NCI-H146 (cell line): ENCODE results near the gene ARAP2.

Source experiments
- DNase-seq: peaks from one replicate; lab custom pipeline; 2025; lab: John Stamatoyannopoulos, UW

Gene ARAP2, protein sequence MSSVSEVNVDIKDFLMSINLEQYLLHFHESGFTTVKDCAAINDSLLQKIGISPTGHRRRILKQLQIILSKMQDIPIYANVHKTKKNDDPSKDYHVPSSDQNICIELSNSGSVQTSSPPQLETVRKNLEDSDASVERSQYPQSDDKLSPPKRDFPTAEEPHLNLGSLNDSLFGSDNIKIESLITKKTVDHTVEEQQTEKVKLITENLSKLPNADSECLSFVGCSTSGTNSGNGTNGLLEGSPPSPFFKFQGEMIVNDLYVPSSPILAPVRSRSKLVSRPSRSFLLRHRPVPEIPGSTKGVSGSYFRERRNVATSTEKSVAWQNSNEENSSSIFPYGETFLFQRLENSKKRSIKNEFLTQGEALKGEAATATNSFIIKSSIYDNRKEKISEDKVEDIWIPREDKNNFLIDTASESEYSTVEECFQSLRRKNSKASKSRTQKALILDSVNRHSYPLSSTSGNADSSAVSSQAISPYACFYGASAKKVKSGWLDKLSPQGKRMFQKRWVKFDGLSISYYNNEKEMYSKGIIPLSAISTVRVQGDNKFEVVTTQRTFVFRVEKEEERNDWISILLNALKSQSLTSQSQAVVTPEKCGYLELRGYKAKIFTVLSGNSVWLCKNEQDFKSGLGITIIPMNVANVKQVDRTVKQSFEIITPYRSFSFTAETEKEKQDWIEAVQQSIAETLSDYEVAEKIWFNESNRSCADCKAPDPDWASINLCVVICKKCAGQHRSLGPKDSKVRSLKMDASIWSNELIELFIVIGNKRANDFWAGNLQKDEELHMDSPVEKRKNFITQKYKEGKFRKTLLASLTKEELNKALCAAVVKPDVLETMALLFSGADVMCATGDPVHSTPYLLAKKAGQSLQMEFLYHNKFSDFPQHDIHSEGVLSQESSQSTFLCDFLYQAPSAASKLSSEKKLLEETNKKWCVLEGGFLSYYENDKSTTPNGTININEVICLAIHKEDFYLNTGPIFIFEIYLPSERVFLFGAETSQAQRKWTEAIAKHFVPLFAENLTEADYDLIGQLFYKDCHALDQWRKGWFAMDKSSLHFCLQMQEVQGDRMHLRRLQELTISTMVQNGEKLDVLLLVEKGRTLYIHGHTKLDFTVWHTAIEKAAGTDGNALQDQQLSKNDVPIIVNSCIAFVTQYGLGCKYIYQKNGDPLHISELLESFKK (N-terminal part only)

DNA sequence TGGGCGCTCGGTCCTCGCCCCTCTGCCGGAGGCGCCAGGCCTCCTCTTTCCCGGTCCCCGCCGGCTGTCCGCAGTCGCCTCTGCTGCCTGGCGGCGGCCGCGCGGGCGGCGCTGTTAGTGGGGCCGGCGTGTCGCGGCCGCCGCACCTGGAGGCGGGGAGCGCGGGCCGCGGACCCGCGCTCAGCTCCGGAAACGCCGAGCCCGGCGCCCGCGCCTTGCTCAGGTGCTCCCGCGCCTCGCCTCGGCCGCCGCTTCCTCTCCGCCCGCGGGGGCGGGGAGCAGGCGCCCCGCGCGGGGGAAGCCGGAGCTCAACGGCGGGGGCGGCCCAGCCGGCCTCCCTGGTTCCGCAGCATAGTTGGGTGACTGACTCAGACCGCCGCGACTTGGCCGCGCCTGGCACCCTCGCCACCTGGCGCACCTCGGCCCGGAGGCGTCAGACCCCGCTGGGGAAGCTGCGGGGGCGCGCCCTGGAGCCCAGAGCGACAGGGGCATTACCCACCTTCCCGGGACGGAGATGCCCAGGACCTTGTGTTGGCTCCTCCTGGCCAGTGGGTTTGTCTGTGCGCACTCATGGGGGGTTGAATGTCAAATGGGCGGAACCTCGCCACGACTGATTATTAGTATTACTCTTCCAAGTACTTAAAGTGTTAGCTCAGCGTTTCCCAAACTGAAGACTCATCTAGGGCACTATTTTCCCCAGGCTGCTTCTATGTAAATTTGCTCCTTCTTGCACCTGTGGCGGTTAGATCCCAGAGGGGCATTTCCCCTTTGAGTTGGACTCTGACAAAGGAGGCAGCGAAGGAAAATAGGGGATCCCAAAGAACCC is at the start of gene ARAP2:
TSS of gene ARAP2 (minus strand) at position 258 of the 826 bp plus-strand sequence. CDS start 15,028 bp downstream, outside the sequence.
- DNase-seq, result peak; percentile 86

DNA sequence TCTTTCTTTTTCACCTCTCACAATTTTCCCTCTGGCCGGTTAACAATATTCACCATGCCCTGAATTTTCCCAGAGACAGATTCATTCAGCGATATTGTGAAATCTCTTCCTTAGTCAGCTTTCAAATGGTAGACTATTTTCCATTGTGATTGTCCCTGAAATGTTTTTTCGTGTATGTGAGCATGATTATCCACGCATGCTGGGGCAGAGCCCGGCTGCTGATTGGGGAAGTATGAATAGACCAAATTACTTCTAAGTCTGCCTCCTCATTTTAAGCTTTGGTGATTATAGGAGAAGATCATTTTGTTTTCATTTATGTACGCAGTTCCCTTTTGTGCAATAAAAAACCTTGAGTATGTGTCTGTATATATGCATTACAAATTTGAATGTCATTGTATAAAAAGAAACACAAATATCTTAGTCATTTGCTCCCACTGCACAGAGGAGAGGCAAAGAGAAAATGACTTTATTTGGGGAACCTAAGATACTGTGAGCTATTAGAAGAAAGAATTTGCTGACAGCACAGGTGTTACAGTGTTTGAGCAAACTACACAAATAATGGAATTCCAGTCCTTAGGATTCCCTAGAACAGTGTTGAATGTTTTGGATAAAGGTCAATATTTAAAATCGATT is 48.4 kb upstream of the ARAP2 start:
- no peak for DNase-seq

DNA sequence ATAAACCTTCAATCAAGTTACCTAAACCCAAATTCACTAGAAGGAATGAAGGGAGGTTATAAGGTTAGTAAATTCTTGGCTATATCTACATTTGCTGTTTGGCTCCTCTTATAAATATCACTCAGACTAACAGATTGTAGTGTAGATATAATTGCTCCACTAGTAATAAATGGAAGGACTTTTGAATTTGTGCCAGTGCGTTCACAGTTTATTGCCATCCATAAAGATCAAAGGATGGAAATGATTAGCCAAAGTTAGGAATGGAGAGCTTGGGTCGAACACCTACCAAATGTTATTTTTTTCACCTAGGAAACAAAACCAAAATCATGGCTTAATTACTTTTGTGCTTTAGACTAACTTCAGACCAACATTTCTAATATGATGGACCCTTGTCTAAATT is 46.3 kb upstream of the ARAP2 start:
- no peak for DNase-seq

DNA sequence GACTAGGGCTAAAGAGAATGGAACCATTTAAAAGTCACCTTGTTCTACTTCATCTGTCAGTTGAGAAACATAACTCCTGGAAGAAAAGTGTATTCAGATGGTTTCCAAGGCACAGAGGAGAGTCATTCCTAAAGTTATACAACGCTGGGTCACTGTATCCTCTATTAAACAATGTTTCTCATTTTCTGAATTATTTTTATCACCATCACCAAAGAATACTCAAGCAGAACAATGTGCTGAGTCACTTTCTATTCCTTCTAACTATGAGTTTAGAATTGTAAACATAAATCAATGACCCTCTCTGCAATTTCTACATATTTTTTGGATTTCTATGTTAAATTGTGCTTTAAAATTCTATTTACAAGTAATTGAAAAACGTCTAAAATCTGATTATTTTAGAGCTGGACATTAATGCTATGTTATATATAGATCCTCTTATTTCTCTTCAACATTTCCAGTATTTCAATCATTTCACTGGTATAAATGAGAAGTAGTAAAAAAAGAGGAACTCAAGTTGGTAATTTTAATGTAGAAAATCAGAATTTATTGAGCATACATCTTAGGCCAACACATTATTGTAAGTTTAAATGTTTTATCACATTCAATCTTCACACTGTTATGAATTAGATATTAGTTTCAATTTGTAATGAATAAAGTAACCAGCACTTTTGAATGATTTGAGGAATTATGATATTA is 44.6 kb upstream of the ARAP2 start:
- no peak for DNase-seq

DNA sequence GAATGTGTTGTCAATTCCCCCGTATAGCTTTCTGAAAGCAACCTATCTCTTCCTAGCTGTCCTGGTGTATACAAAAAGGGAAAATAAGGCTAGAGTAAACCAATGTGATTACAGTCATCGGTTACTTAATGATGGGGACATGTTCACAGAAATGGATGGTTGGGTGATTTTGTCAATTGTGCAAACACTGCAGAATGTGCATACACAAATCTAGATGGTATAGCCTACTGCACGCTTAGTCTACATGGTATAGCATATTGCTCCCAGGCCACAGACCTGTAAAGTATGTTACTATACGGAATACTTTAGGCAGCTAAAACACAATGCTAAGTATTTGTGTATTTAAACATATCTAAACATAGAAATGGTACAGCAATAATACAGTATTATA is 42.2 kb upstream of the ARAP2 start:
- no peak for DNase-seq

DNA sequence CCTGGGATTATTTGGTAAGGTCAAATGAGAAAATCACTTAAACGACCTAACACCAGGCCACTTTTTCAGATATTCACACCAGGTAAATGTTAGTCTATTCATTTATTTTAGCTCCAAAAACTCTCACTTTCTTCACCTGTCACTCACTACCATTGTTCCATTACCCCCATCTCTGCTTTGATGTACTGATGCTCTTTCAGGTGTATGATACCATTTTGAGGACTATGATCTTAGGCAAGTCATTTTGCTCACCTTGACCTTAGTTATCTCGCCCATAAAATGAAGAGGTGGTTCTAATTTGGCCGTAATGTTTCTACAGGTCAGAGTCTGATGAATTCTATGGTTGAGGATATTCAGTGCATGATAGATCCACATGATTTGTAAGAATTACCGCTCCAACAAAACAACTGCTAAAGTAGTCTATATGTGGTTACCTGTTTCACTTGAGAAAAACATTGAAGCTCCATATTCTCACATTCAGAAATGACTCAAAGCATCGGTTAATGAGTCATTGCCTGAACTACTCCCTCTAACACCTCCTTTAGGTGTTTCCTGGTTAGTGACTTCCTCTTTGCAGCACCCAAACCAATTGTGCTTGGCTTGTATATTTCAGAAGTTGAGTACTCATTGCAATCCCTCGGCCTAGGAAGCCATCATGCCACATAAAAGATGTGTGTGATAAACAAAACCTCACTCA is 41.6 kb upstream of the ARAP2 start:
- no peak for DNase-seq

DNA sequence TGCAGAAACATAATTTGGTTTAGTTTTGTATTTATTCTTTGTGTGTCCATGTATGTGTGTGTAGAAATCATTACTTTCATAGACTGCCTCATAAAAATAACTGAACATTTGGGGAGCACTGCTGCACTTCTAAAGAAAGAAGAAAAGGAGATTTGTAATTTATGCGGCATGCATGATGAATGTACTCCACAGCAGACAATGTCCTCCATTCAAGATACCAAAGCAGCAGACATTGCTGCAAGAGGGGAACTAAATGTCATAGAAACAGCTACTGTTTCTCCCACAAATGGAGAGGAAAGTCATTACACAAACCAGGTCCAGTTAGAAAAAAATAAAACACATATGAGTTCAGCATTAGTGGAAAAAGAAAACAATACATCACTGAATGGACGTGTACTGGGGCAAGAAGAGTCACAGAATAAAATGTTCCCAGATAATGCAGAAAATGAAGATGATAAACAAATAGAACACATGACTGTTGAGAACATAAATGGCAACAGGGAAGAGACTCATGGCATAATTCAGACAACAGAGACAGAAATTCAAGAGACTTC is 39.7 kb upstream of the ARAP2 start:
- no peak for DNase-seq

DNA sequence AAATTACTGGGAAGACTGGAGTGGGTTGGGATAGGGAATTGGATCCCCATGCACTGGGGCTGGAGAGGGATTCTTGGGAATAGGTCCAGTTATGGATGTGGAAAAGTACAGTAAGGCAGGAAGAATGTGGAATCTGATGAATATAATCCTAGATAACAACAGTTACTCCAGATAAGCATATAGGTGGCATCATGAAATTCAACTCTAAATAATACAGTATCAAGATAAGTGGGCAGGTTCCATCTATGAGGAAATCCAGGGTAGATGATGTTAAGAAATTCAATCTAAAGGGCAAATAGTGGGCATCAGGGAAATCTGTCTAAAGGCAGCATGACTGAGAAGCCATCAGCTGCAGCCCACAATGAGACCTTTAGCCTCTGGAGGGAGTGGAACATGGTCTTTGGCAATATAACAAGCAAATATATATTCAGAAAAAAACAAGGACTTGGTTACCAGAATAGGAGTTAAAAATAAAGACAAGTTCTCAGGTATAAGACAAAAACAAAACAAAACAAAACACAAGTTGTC is 38.3 kb upstream of the ARAP2 start:
- DNase-seq, result no peak

DNA sequence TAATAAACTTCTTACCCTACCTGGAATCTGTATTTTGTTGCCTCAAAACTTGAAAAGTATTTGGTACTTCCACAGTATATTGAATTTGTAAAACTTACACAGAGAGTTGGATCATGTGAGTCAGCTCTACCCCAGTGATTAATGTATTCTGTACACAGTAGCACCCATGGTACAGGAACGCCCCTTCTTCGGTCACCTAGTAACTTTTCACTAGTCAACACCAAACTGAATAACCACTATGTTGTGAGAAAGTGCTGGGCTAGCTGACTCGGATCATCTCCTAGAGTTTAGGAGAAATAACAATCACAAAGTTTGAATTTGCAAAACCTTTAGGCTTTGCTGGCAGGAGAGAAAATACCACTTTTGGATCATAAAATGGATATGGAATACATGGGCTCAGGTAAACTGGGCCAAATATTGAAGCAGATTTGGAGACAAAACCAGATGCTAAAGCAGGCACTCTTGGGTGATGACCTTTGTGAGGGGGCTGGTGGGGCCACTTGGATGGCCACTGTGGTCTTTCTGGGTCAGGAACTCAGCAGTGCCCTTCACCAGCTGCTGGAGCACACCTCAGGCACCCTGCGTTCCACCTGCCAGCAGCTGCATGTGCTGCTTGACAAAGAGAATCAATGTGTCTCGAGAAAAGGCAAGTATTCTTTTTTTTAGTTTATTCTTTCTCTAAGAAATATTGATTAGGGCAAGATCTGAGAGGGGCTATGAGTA is 37.2 kb upstream of the ARAP2 start, which contains the start of gene DTHD1:
TSS of gene DTHD1 (plus strand) at position 233 of the 723 bp plus-strand sequence. CDS start at position 376, 143 bp downstream.
- DNase-seq, result no peak

DNA sequence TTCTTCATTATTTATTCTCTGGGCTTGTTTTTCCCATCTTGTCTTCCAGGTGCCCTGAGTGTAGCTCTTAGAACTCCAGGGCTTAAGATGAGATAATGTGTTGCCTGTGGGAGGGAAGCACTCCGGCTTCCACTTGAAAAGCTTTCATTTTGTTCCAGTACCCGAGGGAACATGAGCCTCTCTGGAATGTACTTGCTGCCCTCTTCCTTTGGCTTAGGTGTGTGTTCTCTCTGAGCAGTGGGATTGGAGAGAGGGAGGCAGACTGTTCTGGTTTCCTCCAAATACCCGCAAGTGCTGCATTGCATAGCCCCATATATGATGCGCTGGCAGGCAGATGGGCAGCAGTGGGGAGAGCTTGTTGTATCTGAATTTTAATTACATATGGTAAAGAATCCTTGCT is 36.2 kb upstream of the ARAP2 start:
- DNase-seq, result no peak

DNA sequence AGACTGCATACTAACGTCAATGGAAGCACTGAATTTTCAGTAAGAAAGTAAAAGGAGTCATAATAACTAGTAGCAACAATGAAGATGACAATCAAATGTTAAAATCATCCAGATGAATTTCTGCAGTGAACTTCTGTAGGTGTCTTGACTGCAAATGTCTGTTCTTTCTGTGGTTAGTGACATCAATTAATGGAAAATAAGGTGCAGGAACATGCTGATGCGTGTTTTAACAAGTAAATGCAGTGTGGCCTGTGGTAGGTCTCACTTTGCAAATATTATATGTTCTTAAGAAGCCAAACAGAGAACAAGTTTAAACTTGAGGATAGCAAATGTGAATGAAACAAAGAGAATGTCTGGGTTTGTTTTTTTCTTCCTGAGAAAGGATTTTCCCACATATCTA is 34.5 kb upstream of the ARAP2 start:
- DNase-seq, result no peak

DNA sequence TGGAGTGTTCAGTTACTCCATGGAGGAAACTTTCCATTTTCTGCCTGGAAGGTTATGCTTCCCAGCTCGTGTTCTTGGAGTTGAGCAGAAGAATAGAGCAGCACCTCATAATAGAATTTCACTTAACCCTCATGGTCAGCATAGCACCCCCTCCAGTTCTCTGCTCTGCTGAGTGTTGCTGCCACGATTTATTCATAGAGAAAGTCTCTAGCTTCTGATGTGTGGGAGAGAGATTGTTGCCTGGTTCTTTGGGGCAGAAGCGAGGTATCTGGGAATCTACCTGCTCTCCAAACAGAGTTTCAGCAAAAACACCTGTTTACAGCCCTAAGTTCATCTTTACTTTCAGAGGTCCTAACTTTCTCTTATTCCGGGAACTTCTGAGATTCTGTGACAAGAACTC is 33.2 kb upstream of the ARAP2 start:
- DNase-seq, result no peak

DNA sequence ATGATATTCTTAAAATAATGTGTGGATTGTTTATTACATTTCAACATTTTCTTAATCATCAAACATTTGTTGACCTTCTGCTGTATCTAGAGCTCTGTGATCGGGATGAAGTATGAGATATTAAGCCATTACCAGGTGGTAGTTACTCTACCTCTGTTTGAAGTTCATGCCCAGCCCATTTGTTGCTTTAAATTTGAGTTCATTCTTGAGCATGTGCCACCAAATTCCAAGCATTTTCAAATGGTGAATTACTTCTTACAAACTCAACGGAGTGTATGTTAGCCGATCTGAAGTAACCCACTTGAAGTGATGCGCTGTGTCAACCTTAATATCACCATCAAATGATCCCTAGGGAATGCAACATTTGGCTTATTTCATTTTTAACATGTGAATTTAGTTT is 29.8 kb upstream of the ARAP2 start:
- no peak for DNase-seq

DNA sequence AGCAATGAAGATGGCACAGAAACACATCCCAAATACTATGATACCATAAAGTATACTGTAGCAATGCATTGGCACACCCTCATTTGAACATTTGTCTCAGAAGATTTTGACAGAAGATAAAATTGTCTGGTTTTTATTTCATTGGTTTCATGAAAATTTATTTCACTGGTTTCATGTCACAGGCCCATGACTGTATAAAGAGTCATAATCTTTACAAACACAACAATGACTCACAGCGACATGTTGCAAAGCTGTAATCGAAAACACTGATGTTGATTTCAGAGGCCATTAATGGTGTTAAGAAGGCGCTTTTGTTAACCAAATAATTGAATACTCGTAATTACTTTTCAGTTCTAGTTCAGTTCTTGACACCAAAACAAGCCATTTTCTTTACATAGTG is 29.0 kb upstream of the ARAP2 start:
- no peak for DNase-seq

DNA sequence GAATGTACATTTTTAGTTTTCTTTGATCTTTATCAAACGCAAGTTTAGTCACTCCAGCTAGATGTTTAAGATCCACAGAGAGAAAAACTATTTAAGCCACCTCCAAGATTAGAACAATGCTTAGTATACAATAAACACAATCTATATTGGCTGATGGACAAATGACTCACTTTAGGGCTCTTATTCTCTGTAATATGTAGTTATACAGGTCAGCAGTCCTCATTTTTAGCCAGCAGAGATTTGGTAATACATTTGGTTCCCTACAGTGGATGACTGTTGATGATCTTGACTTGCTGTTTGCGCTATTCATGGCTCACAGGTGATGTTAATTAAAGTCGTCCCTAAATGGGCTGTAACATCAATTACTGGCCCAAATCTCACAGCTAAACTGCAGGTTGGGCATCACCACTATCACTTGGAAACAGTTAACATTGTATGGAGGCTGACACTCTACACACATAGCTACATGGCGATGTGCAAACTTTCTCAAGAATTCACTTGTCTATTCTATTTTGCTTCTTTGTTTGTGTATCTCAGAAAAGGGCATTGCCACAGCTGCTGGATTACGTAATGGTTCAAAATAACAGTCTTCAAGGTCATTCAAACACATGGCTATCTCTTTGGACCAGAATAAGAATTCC is 25.3 kb upstream of the ARAP2 start:
- DNase-seq, result no peak

DNA sequence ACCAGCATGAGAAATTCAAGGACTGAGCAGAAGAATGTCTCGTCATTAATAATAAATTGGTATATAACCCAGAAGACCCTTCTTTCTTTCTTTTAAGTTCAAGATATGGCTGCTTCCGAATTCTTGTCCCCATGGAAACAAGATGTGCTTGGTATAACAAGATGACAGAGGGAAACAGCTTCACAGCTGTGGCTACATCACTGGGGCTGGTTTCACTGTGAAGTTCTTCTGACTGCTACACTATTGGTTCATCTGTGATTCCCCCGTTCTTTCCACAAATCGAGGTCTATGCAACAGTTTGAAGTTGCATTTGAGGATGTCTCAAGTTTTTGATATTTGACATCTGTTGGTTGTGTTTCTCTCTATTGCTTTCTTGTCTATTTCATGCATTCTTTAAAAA is 24.8 kb upstream of the ARAP2 start:
- no peak for DNase-seq

DNA sequence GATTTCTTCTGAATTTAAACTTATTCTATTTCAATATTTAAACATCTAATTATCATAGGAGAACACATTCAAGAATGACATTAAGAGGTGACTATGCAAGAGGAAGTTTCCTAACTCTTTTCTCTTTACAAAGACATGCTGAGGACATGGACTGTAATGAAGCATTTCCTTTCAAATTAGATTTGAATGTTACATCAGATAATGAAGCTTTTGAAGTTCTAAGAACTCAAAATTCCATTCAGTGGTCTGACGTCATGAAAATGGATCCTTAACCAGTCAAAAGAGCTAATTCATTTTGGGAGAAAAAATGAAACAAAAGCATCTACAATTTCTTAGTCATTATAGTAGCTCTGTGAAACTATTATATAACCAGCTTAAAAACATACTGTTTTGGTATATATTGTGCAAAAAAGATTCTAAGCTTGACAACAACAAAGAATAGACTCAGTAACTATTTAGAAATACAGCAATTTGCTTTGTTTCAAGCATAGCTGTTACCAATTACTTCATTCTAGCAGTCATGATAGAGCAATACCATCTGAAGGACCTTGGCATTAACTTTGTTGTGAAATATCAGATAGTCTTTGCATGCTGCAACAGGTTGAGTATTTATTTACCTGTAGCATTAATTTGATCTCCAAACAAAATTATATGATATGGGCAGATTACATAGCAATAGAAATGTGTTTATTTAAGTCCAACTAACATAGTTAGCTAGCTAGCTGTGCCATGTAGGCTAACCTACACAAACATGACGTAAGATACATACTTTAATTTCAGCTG is 23.4 kb upstream of the ARAP2 start:
- DNase-seq, result no peak
